IPS-20b (cell line): ENCODE results near the gene COX8C.

Source experiments
- H3K27ac ChIP-seq: one replicate; pipeline ENCODE4 v1.5.1; 2013; ENCODE audit warnings: low read length
- H3K27me3 ChIP-seq: 2 replicates; pipeline ENCODE4 v1.6.1; 2013; ENCODE audit warnings: mild to moderate bottlenecking, low read length, inconsistent platforms; ENCODE audit not compliant: insufficient read depth
- H3K36me3 ChIP-seq: 2 replicates; pipeline ENCODE4 v1.6.1; 2013; ENCODE audit warnings: low read depth, mild to moderate bottlenecking, inconsistent platforms, low read length, moderate library complexity; ENCODE audit not compliant: insufficient read depth
- H3K4me1 ChIP-seq: 2 replicates; pipeline ENCODE4 v1.6.1; 2013; ENCODE audit warnings: mild to moderate bottlenecking, control low read depth, inconsistent platforms, low read length, moderate library complexity; ENCODE audit not compliant: insufficient read depth
- H3K4me3 ChIP-seq: 2 replicates; pipeline ENCODE4 v1.5.1; 2013; ENCODE audit warnings: mild to moderate bottlenecking, low read length, inconsistent platforms
- H3K9ac ChIP-seq: 2 replicates; pipeline ENCODE4 v1.6.1; 2013; ENCODE audit warnings: low read depth, mild to moderate bottlenecking, inconsistent platforms, low read length, moderate library complexity
- H3K9me3 ChIP-seq: 2 replicates; pipeline ENCODE4 v1.6.1; 2013; ENCODE audit warnings: mild to moderate bottlenecking, low read depth, low read length, inconsistent platforms; ENCODE audit not compliant: insufficient read depth

COX8C gene

GRCh38 chr14:93323600-93324174, 23.3 kb upstream of the COX8C start:
- H3K27ac ChIP-seq = no peak overlapping the region
- H3K4me3 ChIP-seq = no peak overlapping the region
- H3K27me3 ChIP-seq = no peaks in the 10 kb centered on the region
- H3K36me3 ChIP-seq = no peaks in the 10 kb centered on the region
- no peaks in the 10 kb centered on the region for H3K9me3 ChIP-seq
- H3K9ac ChIP-seq = no peak overlapping the region
- peaks cover 7% of the 10 kb centered on the region for H3K4me1 ChIP-seq

GRCh38 chr14:93326196-93326595, 20.8 kb upstream of the COX8C start:
- no peaks in the 10 kb centered on the region for H3K9me3 ChIP-seq
- no peak overlapping the region for H3K27ac ChIP-seq
- H3K27me3 ChIP-seq = no peaks in the 10 kb centered on the region
- H3K9ac ChIP-seq = no peak overlapping the region
- H3K4me3 ChIP-seq = no peak overlapping the region
- no peaks in the 10 kb centered on the region for H3K36me3 ChIP-seq
- no peaks in the 10 kb centered on the region; the same call in 1 of the 2 replicates for H3K4me1 ChIP-seq

GRCh38 chr14:93328546-93328945, 18.4 kb upstream of the COX8C start:
- Histone ChIP-seq H3K27me3 (no peaks in the 10 kb centered on the region), H3K36me3 (no peaks in the 10 kb centered on the region), H3K4me3 (no peak overlapping the region), H3K9me3 (no peaks in the 10 kb centered on the region), H3K4me1 (peaks cover under 1% of the 10 kb centered on the region; the same call in 1 of the 2 replicates), H3K9ac (no peak overlapping the region), H3K27ac (no peak overlapping the region)

- Histone ChIP-seq H3K4me1 (peaks cover 6% of the 10 kb centered on the region; the same call in 1 of the 2 replicates), H3K4me3 (no peak overlapping the region), H3K27me3 (no peaks in the 10 kb centered on the region), H3K9ac (no peak overlapping the region), H3K9me3 (no peaks in the 10 kb centered on the region), H3K36me3 (no peaks in the 10 kb centered on the region), H3K27ac (no peak overlapping the region)
These were observed 16.9 kb upstream of the COX8C start for GRCh38 chr14:93329965-93330608.

GRCh38 chr14:93330609-93331000, 16.4 kb upstream of the COX8C start:
- Histone ChIP-seq H3K27ac (no peak overlapping the region), H3K4me1 (peaks cover 8% of the 10 kb centered on the region; the same call in 1 of the 2 replicates), H3K27me3 (no peaks in the 10 kb centered on the region), H3K9me3 (no peaks in the 10 kb centered on the region), H3K9ac (no peak overlapping the region), H3K4me3 (peak overlapping the region; percentile 75; the same call in 1 of the 2 replicates), H3K36me3 (no peaks in the 10 kb centered on the region)

- Histone ChIP-seq H3K9me3 (no peaks in the 10 kb centered on the region), H3K4me1 (peaks cover 8% of the 10 kb centered on the region; the same call in 1 of the 2 replicates), H3K36me3 (no peaks in the 10 kb centered on the region), H3K27me3 (no peaks in the 10 kb centered on the region), H3K27ac (no peak overlapping the region), H3K4me3 (peak overlapping the region; percentile 75), H3K9ac (no peak overlapping the region; the same call in 1 of the 2 replicates)
These were observed 15.8 kb upstream of the COX8C start for GRCh38 chr14:93331002-93331727.

GRCh38 chr14:93331728-93332396, 15.1 kb upstream of the COX8C start:
- H3K36me3 ChIP-seq = no peaks in the 10 kb centered on the region
- peak overlapping the region; percentile 75 for H3K4me3 ChIP-seq
- H3K4me1 ChIP-seq = peaks cover 8% of the 10 kb centered on the region; the same call in 1 of the 2 replicates
- H3K9me3 ChIP-seq = peaks cover 3% of the 10 kb centered on the region
- H3K27ac ChIP-seq = no peak overlapping the region
- H3K27me3 ChIP-seq = no peaks in the 10 kb centered on the region
- H3K9ac ChIP-seq = peak overlapping the region; percentile 67; the same call in 1 of the 2 replicates

GRCh38 chr14:93332397-93332852, 14.6 kb upstream of the COX8C start:
- Histone ChIP-seq H3K27ac (peak overlapping the region; percentile 13), H3K9ac (peak overlapping the region; percentile 67; the same call in 1 of the 2 replicates), H3K36me3 (no peaks in the 10 kb centered on the region), H3K4me1 (peaks cover 8% of the 10 kb centered on the region; the same call in 1 of the 2 replicates), H3K27me3 (no peaks in the 10 kb centered on the region), H3K9me3 (peaks cover 8% of the 10 kb centered on the region), H3K4me3 (peak overlapping the region; percentile 75)

- H3K4me3 ChIP-seq = peak within 1 kb of the TSS; percentile 75
These were observed 13.9 kb upstream of the COX8C start, which contains the start of gene BTBD7 for GRCh38 chr14:93332853-93333630. TSS of gene BTBD7 (minus strand) at chr14:93333036. CDS start at chr14:93296051, 36,985 bp downstream.

GRCh38 chr14:93333631-93334103, 13.3 kb upstream of the COX8C start:
- no peaks in the 10 kb centered on the region for H3K36me3 ChIP-seq
- peaks cover 8% of the 10 kb centered on the region; the same call in 1 of the 2 replicates for H3K4me1 ChIP-seq
- H3K4me3 ChIP-seq = peak overlapping the region; percentile 75
- H3K27ac ChIP-seq = peak overlapping the region; percentile 35
- peak overlapping the region; percentile 80 for H3K9ac ChIP-seq
- H3K27me3 ChIP-seq = no peaks in the 10 kb centered on the region
- peaks cover 11% of the 10 kb centered on the region for H3K9me3 ChIP-seq

More at GRCh38 chr14:93332853-93333630, 13.9 kb upstream of the COX8C start, which contains the start of gene BTBD7:
- H3K27me3 ChIP-seq = no peaks in the 10 kb centered on the region
- H3K36me3 ChIP-seq = no peaks in the 10 kb centered on the region
- peak within 1 kb of the TSS; percentile 35 for H3K27ac ChIP-seq
- H3K4me1 ChIP-seq = peaks cover 8% of the 10 kb centered on the region; the same call in 1 of the 2 replicates
- peak within 1 kb of the TSS; percentile 80 for H3K9ac ChIP-seq
- H3K9me3 ChIP-seq = peaks cover 11% of the 10 kb centered on the region
